SK-N-MC (cell line): Measurements from ENCODE around the gene AKAP9.
"Not testable (repeated sequence)": the region's sequence is repeated elsewhere in the genome, so short reads cannot be mapped to it uniquely, and the experiment has no call there.

Source experiments
- DNase-seq: peaks from one replicate; pipeline ENCODE4 v3.0.0-alpha.2; 2011; ENCODE audit warnings: low read depth, low spot score
- H3K27ac ChIP-seq: fragments of 200-600 bp; sonication (generic); 2 replicates; pipeline ENCODE4 v1.5.1; 2016; ENCODE audit warnings: mixed run types
- H3K36me3 ChIP-seq: fragments of 200-600 bp; sonication (generic); 2 replicates; pipeline ENCODE4 v1.6.1; 2017; ENCODE audit warnings: antibody characterized with exemption, low read length, mixed read lengths; ENCODE audit not compliant: insufficient read depth
- H3K4me3 ChIP-seq: fragments of 200-600 bp; sonication (generic); 2 replicates; pipeline ENCODE4 v1.5.1; 2016
- H3K9ac ChIP-seq: fragments of 200-600 bp; sonication (generic); 2 replicates; pipeline ENCODE4 v1.8.0; 2017; ENCODE audit warnings: mixed run types, mixed read lengths; ENCODE audit not compliant: insufficient read length
- H3K9me3 ChIP-seq: fragments of 200-600 bp; sonication (generic); 2 replicates; pipeline ENCODE4 v1.6.1; 2017; ENCODE audit warnings: low read depth, mild to moderate bottlenecking, antibody characterized with exemption, low read length, moderate library complexity, mixed read lengths
- EZH2 ChIP-seq: fragments of 200-600 bp; sonication (generic); IDR thresholded peaks from one replicate; pipeline ENCODE4 v1.6.1; 2017; ENCODE audit warnings: antibody characterized with exemption
- FOXP2 ChIP-seq: optimal IDR thresholded peaks from 2 replicates; pipeline ENCODE3; 2011; ENCODE audit warnings: mild to moderate bottlenecking, moderate library complexity; ENCODE audit not compliant: insufficient read depth; ENCODE audit errors: extremely low read length, control extremely low read depth
- POLR2AphosphoS5 ChIP-seq: IDR thresholded peaks from 2 replicates; pipeline ENCODE4 v1.6.1; 2012; ENCODE audit warnings: mild to moderate bottlenecking, low read depth, low read length, borderline replicate concordance

The AKAP9 gene

DNA sequence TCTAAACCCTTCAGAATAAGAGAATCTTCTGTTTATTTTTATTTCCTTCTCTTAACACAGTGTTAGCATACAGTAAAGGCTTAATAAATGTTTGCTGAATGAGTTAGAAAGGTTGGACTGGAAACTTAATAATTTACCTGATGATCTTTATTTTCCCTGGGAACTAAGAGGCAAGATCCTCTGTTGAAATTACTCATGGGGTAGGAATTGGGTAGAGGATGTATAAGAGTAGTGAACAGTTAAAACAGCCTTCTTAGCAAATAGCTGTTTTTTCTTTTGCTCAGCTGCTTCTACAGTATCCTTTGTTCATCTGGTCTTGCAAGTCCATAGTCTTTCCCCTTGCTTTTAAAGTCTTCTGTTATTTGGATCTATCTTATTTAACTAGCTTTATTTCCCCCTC lies 80.0 kb downstream of the AKAP9 start:
- Histone ChIP-seq H3K27ac (no peak overlapping the region), H3K9ac (no peak overlapping the region), H3K4me3 (no peak overlapping the region), H3K36me3 (peaks cover 28% of the 10 kb centered on the region), H3K9me3 (no peaks in the 10 kb centered on the region)
- TF ChIP-seq EZH2 (no peak), FOXP2 (no peak), POLR2AphosphoS5 (no peak)
- DNase-seq: no peak

DNA sequence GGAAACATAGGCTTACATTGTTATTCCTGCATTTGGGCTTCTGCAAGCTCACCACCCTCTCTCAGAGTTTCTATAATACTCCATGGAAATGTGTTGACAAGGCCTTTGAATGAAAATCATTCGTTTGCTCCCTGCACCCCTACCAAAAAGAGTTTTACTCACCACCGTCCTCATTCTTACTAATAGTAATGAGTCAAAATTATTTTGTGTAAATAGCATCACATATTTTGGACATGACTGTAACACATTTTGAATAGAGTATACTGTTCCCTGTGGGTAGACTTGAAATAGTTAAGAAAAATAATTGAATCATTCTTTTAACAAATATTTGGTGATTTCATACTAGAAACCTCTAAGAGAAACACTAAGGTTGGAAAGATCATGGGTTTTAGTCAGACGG lies 84.6 kb downstream of the AKAP9 start:
- Histone ChIP-seq H3K9ac (no peak overlapping the region), H3K9me3 (no peaks in the 10 kb centered on the region), H3K27ac (no peak overlapping the region), H3K36me3 (peaks cover 29% of the 10 kb centered on the region), H3K4me3 (no peak overlapping the region)
- TF ChIP-seq EZH2: no peak
- no peak for TF ChIP-seq POLR2AphosphoS5
- no peak for TF ChIP-seq FOXP2
- DNase-seq: no peak

DNA sequence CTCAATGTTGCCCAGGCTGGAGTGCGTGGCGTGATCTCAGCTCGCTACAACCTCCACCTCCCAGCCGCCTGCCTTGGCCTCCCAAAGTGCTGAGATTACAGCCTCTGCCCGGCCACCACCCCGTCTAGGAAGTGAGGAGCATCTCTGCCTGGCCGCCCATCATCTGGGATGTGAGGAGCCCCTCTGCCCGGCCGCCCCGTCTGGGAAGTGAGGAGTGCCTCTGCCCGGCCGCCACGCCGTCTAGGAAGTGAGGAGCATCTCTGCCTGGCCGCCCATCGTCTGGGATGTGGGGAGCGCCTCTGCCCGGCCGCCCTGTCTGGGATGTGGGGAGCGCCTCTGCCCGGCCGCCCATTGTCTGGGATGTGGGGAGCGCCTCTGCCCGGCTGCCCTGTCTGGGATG lies 86.0 kb downstream of the AKAP9 start:
- H3K9ac ChIP-seq, H3K27ac ChIP-seq, DNase-seq, H3K4me3 ChIP-seq, H3K9me3 ChIP-seq: not testable (repeated sequence)
- H3K36me3 ChIP-seq: peaks cover 33% of the 10 kb centered on the region

DNA sequence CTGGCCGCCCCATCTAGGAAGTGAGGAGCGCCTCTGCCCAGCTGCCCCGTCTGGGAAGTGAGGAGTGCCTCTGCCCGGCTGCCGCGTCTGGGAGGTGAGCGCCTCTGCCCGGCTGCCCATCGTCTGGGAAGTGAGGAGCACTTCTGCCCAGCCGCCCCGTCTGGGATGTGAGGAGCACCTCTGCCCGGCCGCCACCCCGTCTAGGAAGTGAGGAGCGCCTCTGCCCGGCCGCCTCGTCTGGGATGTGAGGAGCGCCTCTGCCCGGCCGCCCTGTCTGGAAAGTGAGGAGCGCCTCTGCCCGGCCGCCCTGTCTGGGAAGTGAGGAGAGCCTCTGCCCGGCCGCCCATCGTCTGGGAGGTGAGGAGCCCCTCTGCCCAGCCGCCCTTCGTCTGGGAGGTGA lies 86.5 kb downstream of the AKAP9 start:
- peaks cover 38% of the 10 kb centered on the region for H3K36me3 ChIP-seq
- not testable (repeated sequence) for H3K27ac ChIP-seq, H3K9ac ChIP-seq, H3K9me3 ChIP-seq, DNase-seq, H3K4me3 ChIP-seq

DNA sequence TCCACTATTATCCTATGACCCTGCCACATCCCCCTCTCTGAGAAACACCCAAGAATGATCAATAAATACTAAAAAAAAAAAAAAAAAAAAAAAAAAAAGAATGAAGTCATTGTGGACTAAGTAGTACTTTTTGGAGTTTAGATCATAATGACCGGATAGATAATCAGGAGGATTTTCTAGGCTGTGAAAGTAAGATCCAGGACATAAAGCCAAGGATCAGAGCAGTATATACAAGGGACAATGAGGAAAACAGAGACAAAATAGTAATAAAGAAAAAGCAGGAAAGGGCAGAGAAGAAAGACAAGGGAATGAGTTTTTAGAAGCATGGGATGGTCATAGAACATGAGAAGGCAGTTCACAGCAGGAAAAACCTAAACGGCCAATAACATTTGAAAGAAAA lies 87.6 kb downstream of the AKAP9 start:
- no peak overlapping the region for H3K4me3 ChIP-seq
- no peak for DNase-seq
- H3K36me3 ChIP-seq: peaks cover 30% of the 10 kb centered on the region
- no peak overlapping the region for H3K9ac ChIP-seq
- TF ChIP-seq FOXP2 (no peak), EZH2 (no peak), POLR2AphosphoS5 (no peak)
- no peak overlapping the region for H3K27ac ChIP-seq
- no peaks in the 10 kb centered on the region for H3K9me3 ChIP-seq

DNA sequence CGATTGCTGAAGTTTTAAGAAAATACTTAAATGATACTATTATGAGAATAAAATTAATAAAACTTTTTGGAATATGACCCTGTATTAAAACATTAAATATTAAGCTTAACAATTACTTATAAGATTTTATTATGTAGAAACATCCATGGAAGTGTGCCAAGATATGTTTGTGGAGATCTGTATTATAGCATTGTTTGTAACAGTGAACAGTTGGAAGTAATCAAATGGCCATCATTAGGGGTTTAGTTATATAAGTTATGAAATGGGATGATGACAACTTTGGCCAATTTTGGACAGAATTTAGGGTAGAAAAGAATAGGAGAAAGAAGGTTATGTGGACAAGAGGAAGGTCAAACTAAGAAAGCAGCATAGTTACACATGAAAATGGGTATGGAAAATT lies 88.0 kb downstream of the AKAP9 start:
- H3K9me3 ChIP-seq: no peaks in the 10 kb centered on the region
- H3K36me3 ChIP-seq: peaks cover 28% of the 10 kb centered on the region
- no peak for TF ChIP-seq EZH2
- H3K4me3 ChIP-seq: no peak overlapping the region
- H3K27ac ChIP-seq: no peak overlapping the region
- DNase-seq: no peak
- no peak overlapping the region for H3K9ac ChIP-seq

DNA sequence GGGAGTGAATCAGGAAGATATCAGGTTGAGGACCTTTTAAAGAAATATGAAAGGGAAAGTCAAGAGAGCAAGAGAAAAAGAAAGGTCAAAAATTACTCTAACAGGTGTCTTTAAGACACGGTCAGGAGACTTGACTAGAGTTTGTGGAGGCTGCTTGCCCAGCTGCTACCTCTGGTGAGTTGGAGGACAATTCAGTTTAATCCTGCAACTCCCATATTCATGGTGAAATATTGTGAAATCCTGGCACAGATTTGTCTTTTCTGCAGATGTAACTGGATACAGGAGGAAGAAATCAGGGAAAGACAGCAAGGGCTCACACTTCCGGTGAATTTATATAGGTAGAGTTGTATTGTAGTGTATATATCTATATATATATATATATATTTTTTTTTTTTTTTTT lies 93.5 kb downstream of the AKAP9 start:
- Histone ChIP-seq H3K36me3 (peaks cover 27% of the 10 kb centered on the region), H3K9ac (no peak overlapping the region), H3K4me3 (no peak overlapping the region), H3K9me3 (no peaks in the 10 kb centered on the region), H3K27ac (no peak overlapping the region)
- DNase-seq: no peak
- TF ChIP-seq POLR2AphosphoS5: no peak
- no peak for TF ChIP-seq EZH2
- no peak for TF ChIP-seq FOXP2

DNA sequence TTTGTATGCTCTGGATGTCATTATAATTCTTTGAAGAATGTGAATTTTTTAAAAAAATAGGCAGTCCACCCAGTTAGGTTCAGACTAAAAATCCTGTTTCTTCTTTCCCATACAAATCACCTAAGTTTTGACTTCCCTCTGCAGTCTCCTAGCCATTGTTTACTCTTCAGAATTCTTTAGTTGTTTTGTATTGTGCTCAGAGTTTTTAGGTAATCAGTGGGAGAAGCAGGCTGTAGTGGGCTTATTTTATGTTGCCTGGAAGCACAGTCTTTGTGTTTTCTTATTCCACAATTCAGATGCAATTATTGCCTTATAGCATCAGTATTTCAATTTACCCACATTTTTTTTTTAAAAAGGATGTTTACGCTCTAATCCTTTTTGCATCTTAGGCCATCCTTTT lies 94.9 kb downstream of the AKAP9 start:
- H3K9me3 ChIP-seq: no peaks in the 10 kb centered on the region
- H3K4me3 ChIP-seq: no peak overlapping the region
- no peak for DNase-seq
- no peak overlapping the region for H3K27ac ChIP-seq
- no peak overlapping the region for H3K9ac ChIP-seq
- peaks cover 25% of the 10 kb centered on the region for H3K36me3 ChIP-seq
- no peak for TF ChIP-seq POLR2AphosphoS5
- no peak for TF ChIP-seq FOXP2
- TF ChIP-seq EZH2: no peak

DNA sequence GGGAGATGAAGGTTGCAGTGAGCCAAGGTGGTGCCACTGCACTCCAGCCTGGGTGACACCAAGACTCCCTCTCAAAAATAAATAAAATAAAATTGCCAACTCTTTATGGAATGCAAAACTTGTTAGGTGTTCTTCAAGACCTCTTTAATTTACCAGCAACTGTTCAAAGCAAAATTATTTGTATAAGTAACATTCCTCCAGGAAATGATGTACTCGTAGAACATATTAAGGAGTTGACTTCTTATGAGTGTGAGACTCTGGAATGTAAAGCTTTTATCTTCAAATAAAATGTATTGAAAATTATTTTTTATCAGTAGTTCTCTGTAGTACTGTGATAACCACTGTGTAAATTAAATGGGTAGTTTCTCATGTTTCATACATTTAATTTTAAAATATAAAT lies 99.2 kb downstream of the AKAP9 start:
- DNase-seq: no peak
- Histone ChIP-seq H3K36me3 (peaks cover 38% of the 10 kb centered on the region), H3K9me3 (no peaks in the 10 kb centered on the region), H3K27ac (no peak overlapping the region), H3K9ac (no peak overlapping the region), H3K4me3 (no peak overlapping the region)
- TF ChIP-seq EZH2 (no peak), FOXP2 (no peak), POLR2AphosphoS5 (no peak)
